IPS-18a (cell line): ENCODE measurements around the gene NFATC1.

ENCODE experiments used
- H3K27ac ChIP-seq: one replicate; pipeline ENCODE4 v1.5.1; 2013; ENCODE audit warnings: low read length
- H3K27me3 ChIP-seq: one replicate; pipeline ENCODE4 v1.6.1; 2013; ENCODE audit warnings: mild to moderate bottlenecking, low read length; ENCODE audit not compliant: control insufficient read depth, insufficient read depth
- H3K36me3 ChIP-seq: one replicate; pipeline ENCODE4 v1.6.1; 2013; ENCODE audit warnings: low read depth, low read length; ENCODE audit not compliant: control insufficient read depth
- H3K4me1 ChIP-seq: one replicate; pipeline ENCODE4 v1.6.1; 2013; ENCODE audit warnings: low read depth, low read length; ENCODE audit not compliant: control insufficient read depth
- H3K4me3 ChIP-seq: one replicate; pipeline ENCODE4 v1.5.1; 2013; ENCODE audit warnings: low read length
- H3K9ac ChIP-seq: one replicate; pipeline ENCODE4 v1.6.1; 2013; ENCODE audit warnings: mild to moderate bottlenecking, low read length, moderate library complexity
- H3K9me3 ChIP-seq: one replicate; pipeline ENCODE4 v1.6.1; 2013; ENCODE audit warnings: low read depth, low read length; ENCODE audit not compliant: control insufficient read depth

NFATC1 gene

DNA sequence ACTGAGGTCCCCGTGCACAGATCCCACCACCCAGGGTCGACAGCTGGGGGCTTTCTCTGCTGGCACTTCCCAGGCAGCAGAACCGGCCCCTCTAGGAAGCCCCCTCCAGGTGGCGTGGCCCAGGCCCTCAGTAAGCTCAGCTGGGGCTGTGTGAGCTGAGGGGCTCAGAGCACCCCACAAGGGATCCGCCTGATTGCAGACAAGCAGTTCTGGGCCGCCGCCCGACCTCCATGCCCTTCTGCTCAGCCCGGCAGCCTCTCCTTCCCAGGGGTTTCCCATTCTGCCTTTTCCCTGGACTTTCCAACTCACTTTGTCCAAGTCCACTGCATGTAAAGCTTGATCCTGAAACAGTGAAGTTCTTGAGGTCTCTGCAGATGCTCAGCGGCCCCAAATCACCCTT lies 76.4 kb downstream of the NFATC1 start:
- Histone ChIP-seq H3K4me1 (no peaks in the 10 kb centered on the region), H3K36me3 (no peaks in the 10 kb centered on the region), H3K9me3 (no peaks in the 10 kb centered on the region), H3K27ac (no peak overlapping the region), H3K27me3 (no peaks in the 10 kb centered on the region), H3K9ac (no peak overlapping the region), H3K4me3 (no peak overlapping the region)

DNA sequence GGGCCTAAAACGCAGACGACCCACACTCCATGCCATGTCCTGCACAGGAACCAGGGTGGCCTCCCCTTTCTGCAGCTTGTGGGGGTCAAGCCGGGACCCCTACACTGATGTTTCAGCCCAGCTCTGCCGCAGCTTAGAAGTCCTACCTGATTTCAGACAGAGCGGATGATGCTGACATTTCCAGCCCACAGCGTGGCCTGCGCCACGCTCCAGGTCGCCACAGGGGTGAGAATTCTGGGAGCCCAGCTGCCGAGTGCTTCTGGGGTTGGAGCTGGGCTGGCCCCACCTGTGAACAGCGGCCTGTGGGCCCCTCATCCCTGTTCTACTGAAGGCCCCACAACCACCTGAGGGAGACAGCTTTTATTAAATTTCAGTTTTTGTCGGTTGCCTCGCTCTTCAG lies 77.2 kb downstream of the NFATC1 start:
- H3K27ac ChIP-seq, result no peak overlapping the region
- no peak overlapping the region for H3K4me3 ChIP-seq
- no peaks in the 10 kb centered on the region for H3K36me3 ChIP-seq
- no peak overlapping the region for H3K9ac ChIP-seq
- H3K9me3 ChIP-seq, result no peaks in the 10 kb centered on the region
- H3K27me3 ChIP-seq, result no peaks in the 10 kb centered on the region
- H3K4me1 ChIP-seq, result no peaks in the 10 kb centered on the region

DNA sequence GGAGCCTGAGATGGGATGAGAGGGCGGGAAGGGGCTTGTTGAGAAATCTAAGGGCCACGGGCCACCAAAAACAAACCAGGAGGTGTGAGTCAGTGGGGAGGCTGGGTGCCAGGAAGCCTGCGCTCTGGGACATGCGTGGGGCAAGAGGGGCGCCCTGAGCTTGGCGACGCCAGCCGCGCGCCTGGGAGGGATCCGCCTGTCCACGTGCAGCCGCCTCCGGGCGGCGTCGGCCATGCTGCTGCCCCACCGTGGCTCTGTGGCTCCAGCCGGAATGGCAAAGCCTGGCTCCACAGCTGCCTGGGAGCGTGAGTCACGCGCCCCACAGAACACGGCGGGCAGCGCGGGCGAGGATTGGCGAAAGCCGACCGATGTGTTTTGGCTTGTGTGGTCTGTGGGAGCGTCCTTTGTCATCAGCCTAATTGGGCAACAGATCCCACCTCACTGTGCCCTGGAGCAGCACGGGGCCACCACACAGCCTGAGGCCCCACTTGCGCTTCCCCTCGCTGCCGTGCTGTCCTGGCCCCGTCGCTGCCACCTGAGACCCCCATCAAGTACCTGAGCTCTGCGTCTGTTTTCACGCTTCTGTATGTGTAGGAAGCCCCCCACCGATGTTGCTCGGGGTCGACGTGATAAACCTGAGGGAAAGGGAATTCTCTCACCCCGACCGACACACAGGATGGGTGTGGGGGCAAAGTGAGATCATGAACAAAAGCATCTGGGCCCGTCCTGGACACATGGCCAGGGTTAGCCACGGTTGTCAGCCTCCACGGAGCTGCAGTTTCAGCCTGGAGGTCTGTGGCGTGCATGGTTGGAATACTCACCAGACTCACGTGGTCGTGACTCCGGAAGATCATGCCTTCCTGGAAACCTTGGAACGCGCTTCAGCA lies 80.5 kb downstream of the NFATC1 start:
- Histone ChIP-seq H3K9me3 (no peaks in the 10 kb centered on the region), H3K36me3 (no peaks in the 10 kb centered on the region), H3K9ac (no peak overlapping the region), H3K4me1 (no peaks in the 10 kb centered on the region), H3K4me3 (no peak overlapping the region), H3K27ac (no peak overlapping the region), H3K27me3 (no peaks in the 10 kb centered on the region)

DNA sequence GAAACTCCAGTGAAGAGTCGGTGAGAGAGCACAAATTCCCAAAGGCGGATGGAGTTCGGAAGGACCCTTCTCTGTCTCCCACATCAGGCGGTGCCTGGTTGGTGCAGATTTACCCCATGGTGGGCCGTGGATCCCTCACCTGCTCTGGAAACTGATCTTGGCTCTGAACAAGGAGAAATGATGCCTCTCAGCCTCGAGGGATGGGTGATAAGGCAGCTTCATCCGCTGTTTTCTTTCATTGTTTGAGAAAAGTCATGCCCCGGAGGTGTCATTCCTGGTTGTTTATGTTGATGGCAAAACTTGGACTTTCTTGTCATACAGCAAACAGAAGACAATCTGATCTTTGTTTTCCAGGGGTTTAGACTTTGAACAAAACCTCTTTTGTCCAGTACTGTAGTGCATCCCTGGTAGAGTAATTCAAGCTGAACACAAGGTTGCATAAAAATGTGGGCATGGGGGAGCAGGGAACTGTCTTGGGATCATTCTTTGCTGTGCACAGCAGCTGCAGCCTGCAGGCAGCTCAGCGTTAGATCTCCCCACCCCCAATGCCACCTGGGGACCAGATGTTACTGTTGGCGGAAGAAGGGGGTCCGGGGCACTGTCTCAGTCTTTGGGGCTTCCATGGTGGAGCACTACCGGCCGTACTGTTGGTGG lies 81.3 kb downstream of the NFATC1 start:
- H3K4me1 ChIP-seq, result no peaks in the 10 kb centered on the region
- H3K36me3 ChIP-seq, result no peaks in the 10 kb centered on the region
- H3K27me3 ChIP-seq, result no peaks in the 10 kb centered on the region
- no peak overlapping the region for H3K4me3 ChIP-seq
- H3K9ac ChIP-seq, result no peak overlapping the region
- no peaks in the 10 kb centered on the region for H3K9me3 ChIP-seq
- no peak overlapping the region for H3K27ac ChIP-seq

DNA sequence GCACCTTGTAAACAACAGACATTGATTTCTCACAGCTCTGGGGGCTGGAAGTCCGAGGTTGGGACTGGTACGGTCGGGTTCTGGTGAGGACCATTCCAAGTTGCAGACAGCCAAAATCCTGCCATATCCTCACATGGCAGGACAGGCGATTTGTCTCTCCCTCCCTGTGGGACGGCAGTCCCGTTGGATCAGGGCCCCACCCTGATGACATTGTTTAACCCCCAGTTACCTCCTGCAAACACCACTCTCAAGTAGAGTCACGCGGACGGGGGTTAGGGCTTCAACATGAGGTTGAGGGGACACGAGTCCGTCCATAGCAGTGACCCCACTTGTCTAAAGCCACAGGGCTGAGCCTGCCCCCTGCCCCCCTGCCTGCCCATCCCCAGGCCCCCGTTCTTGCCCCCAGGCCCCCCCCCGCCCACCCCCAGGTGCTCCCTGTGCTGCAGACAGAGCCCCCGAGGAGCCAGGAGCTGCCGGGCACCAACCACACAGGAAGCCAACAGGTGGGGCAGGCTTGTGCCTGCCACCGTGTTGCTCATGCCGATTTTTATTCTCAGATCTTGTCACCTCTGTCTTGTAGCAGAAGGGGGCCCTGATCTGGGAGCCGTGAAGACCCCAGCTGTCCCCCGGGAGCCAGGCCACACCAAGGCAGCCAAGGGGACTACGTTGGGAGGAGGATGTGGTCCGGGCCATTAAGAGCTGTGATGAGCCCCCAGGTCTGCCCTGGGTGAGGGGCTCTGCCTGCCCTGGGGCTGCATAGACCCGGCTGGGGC lies 82.2 kb downstream of the NFATC1 start:
- H3K27ac ChIP-seq, result no peak overlapping the region

DNA sequence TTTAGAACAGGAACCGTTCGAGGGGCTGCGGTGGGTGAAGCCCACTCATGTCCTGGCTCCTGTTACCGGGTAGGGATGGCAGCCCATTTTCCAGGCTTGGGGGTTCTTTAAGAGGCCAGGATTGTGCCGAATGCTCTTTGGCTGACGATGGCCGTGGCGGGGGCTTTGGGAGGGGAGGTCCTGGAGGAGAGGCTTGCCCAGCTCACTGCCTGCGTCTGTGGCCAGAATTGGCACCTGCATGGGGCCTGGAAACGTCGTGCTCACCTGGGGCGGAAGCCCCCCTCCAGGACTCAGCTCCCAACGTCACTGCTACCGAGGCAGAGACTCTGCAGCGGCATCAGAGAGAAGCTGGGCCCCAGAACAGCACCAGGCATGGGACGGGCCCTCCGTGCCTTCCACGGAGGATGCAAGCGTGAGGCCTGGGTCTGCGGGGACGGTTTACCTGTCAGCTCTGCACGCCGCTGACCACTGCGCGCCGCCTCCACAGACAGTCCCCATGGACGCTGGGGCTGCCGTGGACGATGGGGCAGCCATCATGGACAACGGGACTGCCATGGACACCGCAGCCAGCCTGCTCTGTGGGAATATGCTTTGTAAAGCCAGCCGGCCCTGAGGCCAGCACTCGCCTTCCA lies 82.9 kb downstream of the NFATC1 start:
- Histone ChIP-seq H3K4me1 (no peaks in the 10 kb centered on the region), H3K4me3 (no peak overlapping the region), H3K9me3 (no peaks in the 10 kb centered on the region), H3K36me3 (no peaks in the 10 kb centered on the region), H3K9ac (no peak overlapping the region), H3K27me3 (no peaks in the 10 kb centered on the region), H3K27ac (no peak overlapping the region)

More for the DNA sequence above, 82.2 kb downstream of the NFATC1 start:
- H3K36me3 ChIP-seq, result no peaks in the 10 kb centered on the region
- no peak overlapping the region for H3K4me3 ChIP-seq
- no peaks in the 10 kb centered on the region for H3K27me3 ChIP-seq
- H3K4me1 ChIP-seq, result no peaks in the 10 kb centered on the region
- no peak overlapping the region for H3K9ac ChIP-seq
- no peaks in the 10 kb centered on the region for H3K9me3 ChIP-seq

DNA sequence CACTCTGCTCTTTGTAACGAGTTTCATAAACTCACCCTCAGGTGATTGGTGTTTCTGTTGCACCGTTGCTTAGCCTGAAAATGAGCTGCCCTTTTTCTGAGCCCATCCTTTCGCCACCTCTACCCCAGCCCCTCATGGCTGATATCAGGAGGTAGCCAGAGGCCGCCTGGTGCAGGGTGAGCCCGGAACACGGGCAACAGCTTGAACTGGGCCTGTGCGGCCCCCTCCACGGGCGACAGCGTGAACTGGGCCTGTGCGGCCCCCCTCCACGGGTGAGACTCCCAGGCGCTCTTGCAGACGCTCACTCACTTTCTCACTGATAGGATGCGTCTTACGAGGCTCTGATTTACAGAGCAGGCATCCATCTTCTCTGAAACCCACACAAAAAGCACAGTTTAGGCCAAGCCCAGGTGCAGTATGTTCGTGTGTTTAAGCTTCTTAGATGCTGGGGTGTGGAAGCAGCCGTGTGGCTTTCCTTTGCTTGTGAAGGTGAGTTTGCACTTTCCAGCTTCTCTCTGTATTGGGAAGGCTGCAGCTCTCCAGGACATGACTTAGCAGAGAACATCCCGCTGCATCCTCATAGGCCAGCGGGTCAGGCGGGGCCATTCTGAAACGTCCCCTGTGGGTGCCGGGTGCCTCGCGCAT lies 83.5 kb downstream of the NFATC1 start:
- no peak overlapping the region for H3K27ac ChIP-seq
- H3K9me3 ChIP-seq, result no peaks in the 10 kb centered on the region
- H3K27me3 ChIP-seq, result no peaks in the 10 kb centered on the region
- H3K36me3 ChIP-seq, result no peaks in the 10 kb centered on the region
- no peak overlapping the region for H3K4me3 ChIP-seq
- H3K4me1 ChIP-seq, result no peaks in the 10 kb centered on the region
- H3K9ac ChIP-seq, result no peak overlapping the region

DNA sequence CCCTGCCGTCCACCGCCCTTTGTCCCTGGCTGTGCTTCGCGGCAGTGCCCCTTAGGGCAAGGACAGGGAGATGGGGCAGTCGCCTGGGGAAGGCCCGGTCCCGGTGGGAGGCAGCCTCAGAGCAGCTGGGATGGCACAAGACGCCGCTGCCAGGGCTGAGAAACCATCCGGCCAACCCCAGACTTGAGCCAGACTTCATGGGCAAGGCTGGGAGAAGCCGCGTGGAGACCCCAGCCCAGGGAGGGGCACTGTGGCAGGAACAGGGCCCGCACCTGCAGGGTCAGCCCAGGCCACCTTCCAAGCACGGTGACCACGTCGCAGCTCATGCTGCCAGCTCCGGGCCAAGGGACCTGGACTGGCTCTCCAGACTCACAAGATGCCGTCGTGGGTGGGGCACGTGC lies 84.0 kb downstream of the NFATC1 start:
- no peaks in the 10 kb centered on the region for H3K27me3 ChIP-seq
- H3K9ac ChIP-seq, result no peak overlapping the region
- no peak overlapping the region for H3K4me3 ChIP-seq
- no peak overlapping the region for H3K27ac ChIP-seq
- H3K4me1 ChIP-seq, result no peaks in the 10 kb centered on the region
- no peaks in the 10 kb centered on the region for H3K9me3 ChIP-seq
- H3K36me3 ChIP-seq, result no peaks in the 10 kb centered on the region

DNA sequence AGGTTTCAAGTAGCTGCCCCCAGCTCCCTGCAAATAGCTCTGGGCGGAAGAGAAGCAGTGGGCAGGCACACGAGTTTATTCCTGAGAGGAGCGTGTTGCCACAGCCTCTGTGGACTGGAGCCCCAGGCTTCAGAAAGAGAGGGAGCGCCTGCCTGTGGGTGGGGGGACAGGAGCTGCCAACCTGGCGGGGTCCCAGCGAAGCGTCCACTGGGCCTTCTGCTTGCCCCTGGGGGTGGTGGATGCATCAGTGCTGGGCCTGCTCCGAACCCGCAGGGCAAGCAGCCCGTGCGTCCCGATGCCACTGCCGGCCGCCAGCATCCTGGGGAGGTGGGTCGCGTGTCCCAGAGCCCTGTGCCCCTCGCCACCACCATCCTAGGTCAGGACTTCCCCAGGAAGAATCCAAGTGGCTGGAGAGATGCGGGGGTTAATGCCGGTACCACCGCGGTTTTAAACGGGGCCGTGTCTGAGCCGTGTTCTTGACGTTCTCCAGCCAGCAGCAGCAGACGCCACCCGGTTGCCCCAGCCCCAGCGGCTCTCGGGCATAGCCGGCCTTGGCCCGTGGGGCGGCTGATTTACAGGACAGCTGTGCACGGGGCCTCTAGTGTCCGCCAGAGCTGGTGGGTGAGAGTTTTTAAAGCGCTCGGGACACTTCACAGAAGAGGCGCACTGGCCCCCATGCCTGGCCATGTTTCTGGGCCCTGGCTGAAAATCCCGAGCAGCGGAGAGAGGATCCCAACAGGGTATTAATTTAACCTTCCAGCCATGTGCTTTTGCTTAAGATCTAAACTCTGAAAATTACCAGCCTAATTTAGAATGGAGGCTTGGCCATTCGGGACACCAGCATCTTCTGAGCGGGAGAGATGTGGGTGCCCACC lies 84.7 kb downstream of the NFATC1 start:
- Histone ChIP-seq H3K4me3 (no peak overlapping the region), H3K36me3 (no peaks in the 10 kb centered on the region), H3K27ac (no peak overlapping the region), H3K4me1 (no peaks in the 10 kb centered on the region), H3K9ac (no peak overlapping the region), H3K9me3 (no peaks in the 10 kb centered on the region), H3K27me3 (no peaks in the 10 kb centered on the region)

DNA sequence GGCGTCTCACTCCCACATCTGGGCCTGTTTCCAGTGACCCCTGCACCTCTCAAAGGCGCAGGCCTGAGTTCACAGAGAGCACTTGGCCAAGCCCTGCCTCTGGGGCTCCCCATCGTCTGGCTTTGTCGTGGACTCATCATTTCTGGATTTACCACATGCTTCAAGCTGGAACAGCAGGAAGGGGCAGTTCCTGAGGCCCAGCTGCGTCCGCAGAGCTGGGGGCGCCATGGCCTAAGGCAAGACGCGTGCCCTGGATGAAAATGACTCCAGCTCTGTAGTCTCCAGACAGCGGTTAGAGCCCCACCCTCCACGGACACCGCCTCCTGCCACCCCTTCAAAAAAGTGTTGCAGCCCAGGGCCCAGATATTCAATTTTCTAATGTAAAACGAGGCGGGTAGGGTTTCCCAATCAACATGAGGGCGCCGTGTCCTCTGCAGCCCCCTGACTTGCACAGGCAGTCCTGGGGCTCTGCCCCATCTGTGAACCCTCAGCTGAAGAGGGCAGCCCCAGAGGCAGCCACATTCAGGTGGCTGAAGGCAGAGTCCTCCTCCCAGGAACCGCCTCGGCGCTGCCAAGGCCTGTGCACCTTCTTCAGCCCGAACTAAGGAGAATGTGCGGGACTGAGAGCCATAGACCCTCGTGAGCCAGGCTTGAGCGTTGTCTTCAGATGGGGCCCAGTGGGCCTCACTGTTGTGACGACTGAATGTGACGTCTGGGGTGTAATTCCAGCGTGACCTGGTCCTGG lies 85.5 kb downstream of the NFATC1 start:
- H3K9me3 ChIP-seq, result no peaks in the 10 kb centered on the region
- no peak overlapping the region for H3K4me3 ChIP-seq
- no peaks in the 10 kb centered on the region for H3K4me1 ChIP-seq
- H3K27ac ChIP-seq, result no peak overlapping the region
- H3K27me3 ChIP-seq, result no peaks in the 10 kb centered on the region
- no peak overlapping the region for H3K9ac ChIP-seq
- H3K36me3 ChIP-seq, result no peaks in the 10 kb centered on the region
